Measurements from ENCODE around the gene ADAT3.

DNA sequence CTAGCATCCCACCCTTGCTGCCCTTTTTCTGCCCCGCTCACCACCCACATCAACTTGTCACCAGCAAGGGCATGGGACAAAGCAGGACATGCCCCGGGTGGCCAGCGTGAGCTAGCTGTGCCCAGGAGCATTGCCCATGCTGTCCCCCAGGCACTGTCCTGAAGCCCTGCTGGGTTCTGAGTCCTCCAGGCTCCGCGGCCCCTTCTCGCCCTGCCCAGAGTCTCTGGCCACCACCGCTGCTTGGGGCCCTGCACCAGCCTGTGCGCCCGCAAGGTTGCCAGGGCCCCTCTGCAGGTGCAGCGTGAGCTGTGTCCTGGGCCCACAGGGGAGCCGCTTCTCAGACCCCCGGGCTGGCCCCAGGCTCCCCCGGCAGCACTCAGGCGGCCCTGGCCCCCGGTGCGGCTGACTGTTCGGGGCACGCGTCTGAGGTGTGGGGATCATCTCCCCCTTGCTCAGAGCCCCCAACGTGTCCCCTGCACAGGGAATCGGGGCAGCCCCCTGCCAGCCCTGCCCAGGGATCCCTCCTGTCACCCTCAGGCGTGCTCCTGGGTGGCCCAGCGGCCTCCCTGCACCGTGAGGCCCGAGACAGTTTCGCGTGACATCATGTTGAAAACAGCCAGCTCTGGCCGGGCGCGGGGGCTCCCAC lies 39.8 kb downstream of the ADAT3 start:
- TF ChIP-seq, protein P1, sequence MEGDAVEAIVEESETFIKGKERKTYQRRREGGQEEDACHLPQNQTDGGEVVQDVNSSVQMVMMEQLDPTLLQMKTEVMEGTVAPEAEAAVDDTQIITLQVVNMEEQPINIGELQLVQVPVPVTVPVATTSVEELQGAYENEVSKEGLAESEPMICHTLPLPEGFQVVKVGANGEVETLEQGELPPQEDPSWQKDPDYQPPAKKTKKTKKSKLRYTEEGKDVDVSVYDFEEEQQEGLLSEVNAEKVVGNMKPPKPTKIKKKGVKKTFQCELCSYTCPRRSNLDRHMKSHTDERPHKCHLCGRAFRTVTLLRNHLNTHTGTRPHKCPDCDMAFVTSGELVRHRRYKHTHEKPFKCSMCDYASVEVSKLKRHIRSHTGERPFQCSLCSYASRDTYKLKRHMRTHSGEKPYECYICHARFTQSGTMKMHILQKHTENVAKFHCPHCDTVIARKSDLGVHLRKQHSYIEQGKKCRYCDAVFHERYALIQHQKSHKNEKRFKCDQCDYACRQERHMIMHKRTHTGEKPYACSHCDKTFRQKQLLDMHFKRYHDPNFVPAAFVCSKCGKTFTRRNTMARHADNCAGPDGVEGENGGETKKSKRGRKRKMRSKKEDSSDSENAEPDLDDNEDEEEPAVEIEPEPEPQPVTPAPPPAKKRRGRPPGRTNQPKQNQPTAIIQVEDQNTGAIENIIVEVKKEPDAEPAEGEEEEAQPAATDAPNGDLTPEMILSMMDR (IDR thresholded peaks at IDR 0.05; ENCODE audit: insufficient read depth, low read depth, low read length), result no peak
- no peak for TF ChIP-seq EZH2 (IDR thresholded peaks at IDR 0.05; ENCODE audit: insufficient read depth, low read length)
